Testis (tissue), 3 donors: ENCODE measurements around the gene MARK1. TPM values are rescaled to one million over a fixed set of nuclear protein-coding genes. Genes with fewer than 3 reads are reported as not detected.

Experiments
- DNase-seq: peaks from one replicate; pipeline ENCODE4 v3.0.0-alpha.2; 2019
- H3K27ac ChIP-seq, 2 donors: fragments of 200-600 bp; sonication (generic); one replicate each; pipeline ENCODE4 v1.5.1; 2019
- H3K27me3 ChIP-seq: fragments of 200-600 bp; sonication (generic); one replicate; pipeline ENCODE4 v1.5.1; 2019
- H3K36me3 ChIP-seq: fragments of 200-600 bp; sonication (generic); one replicate; pipeline ENCODE4 v1.5.1; 2017; ENCODE audit warnings: low read depth; ENCODE audit errors: missing control alignments
- H3K4me1 ChIP-seq: fragments of 200-600 bp; sonication (generic); one replicate; pipeline ENCODE4 v1.5.1; 2019
- H3K4me3 ChIP-seq, 2 donors: fragments of 200-600 bp; sonication (generic); one replicate each; pipeline ENCODE4 v1.5.1; 2017 to 2019
- H3K9me3 ChIP-seq: fragments of 200-600 bp; sonication (generic); one replicate; pipeline ENCODE4 v1.5.1; 2017
- CTCF ChIP-seq, 3 experiments: fragments of 450-650 bp in 2 of 3; fragments of 200-600 bp in 1 of 3; sonication (generic) in 1 of 3; IDR thresholded peaks; one replicate each; pipeline ENCODE4 v1.5.1; 2016 to 2019; ENCODE audit warnings: antibody characterized with exemption in 3 of 3, mild to moderate bottlenecking in 2 of 3, moderate library complexity in 1 of 3
- POLR2A ChIP-seq: fragments of 450-650 bp; IDR thresholded peaks from one replicate; pipeline ENCODE4 v1.6.1; 2017; ENCODE audit warnings: antibody characterized with exemption, mild to moderate bottlenecking, moderate library complexity
- WGBS, 2 donors: methylation state at CpG; one replicate each; pipeline ENCODE4 v1.1.5; 2018; 5-methylcytosine and 5-hydroxymethylcytosine counted together
- intact Hi-C: fragments of 100-400 bp; cut with DNase I; formaldehyde crosslinking; loops from one replicate; pipeline ENCODE4 v1.15.1; 2023; ENCODE audit warnings: low total_unique reads
- polyA plus RNA-seq: library from polyadenylated mRNA; stranded (reverse); fragments of 350-450 nt; fragmentation: Illumina TruSeq; extraction: RNeasy Lipid Tissue Mini Kit (QIAGEN cat#74804); gene quantifications from one replicate; pipeline ENCODE4 v1.2.3, GENCODE V29; 2014; ENCODE audit warnings: low read depth, low replicate concordance; ENCODE audit not compliant: insufficient read depth
- total RNA-seq, 2 donors: library from RNA; depleted of rRNA; stranded (reverse); fragments of >200 nt; gene quantifications; one replicate each; pipeline ENCODE4 v1.2.3, GENCODE V29; 2016

MARK1 gene
- total and polyA plus RNA-seq, 3 donors from 2014 or later, result 25.5 to 49.6 (median 31.2) TPM

GRCh38 chr1:220513834-220514233, 14.1 kb upstream of the MARK1 start:
- intact Hi-C loops, result no loop called here
- no peaks in the 10 kb centered on the region for H3K27me3 ChIP-seq
- TF ChIP-seq CTCF (IDR thresholded peaks at IDR 0.05) (no peak), POLR2A (no peak)
- 87 to 88% methylated on average over 4 of the region's 4 CpGs for WGBS, 2 donors
- H3K4me3 ChIP-seq, result no peak overlapping the region
- no peaks in the 10 kb centered on the region for H3K4me1 ChIP-seq
- DNase-seq, result no peak
- no peaks in the 10 kb centered on the region for H3K36me3 ChIP-seq
- no peaks in the 10 kb centered on the region for H3K9me3 ChIP-seq
- H3K27ac ChIP-seq, result no peak overlapping the region

GRCh38 chr1:220514256-220514655, 13.7 kb upstream of the MARK1 start:
- H3K27me3 ChIP-seq, result no peaks in the 10 kb centered on the region
- H3K36me3 ChIP-seq, result no peaks in the 10 kb centered on the region
- DNase-seq, result no peak
- H3K9me3 ChIP-seq, result no peaks in the 10 kb centered on the region
- intact Hi-C loops, result no loop called here
- WGBS, 2 donors, result 93 to 94% methylated on average over 2 of the region's 2 CpGs
- H3K4me3 ChIP-seq, result no peak overlapping the region
- TF ChIP-seq POLR2A (no peak), CTCF (IDR thresholded peaks at IDR 0.05) (no peak)
- no peaks in the 10 kb centered on the region for H3K4me1 ChIP-seq
- no peak overlapping the region for H3K27ac ChIP-seq

GRCh38 chr1:220516014-220516721, 11.8 kb upstream of the MARK1 start:
- TF ChIP-seq POLR2A, result no peak
- no peak for TF ChIP-seq CTCF (IDR thresholded peaks at IDR 0.05)
- Histone ChIP-seq H3K9me3 (no peaks in the 10 kb centered on the region), H3K27me3 (no peaks in the 10 kb centered on the region), H3K4me1 (no peaks in the 10 kb centered on the region), H3K27ac (no peak overlapping the region), H3K4me3 (no peak overlapping the region), H3K36me3 (no peaks in the 10 kb centered on the region)
- intact Hi-C loops, result no loop called here
- DNase-seq, result no peak
- 91 to 93% methylated on average over 6 of the region's 6 CpGs for WGBS, 2 donors

GRCh38 chr1:220516722-220517042, 11.3 kb upstream of the MARK1 start:
- no peaks in the 10 kb centered on the region for H3K27me3 ChIP-seq
- no peak overlapping the region for H3K4me3 ChIP-seq
- intact Hi-C loops, result no loop called here
- TF ChIP-seq POLR2A (no peak), CTCF (IDR thresholded peaks at IDR 0.05) (no peak)
- H3K9me3 ChIP-seq, result no peaks in the 10 kb centered on the region
- DNase-seq, result no peak
- no peak overlapping the region for H3K27ac ChIP-seq
- 88 to 93% methylated on average over 2 of the region's 2 CpGs for WGBS, 2 donors
- no peaks in the 10 kb centered on the region for H3K4me1 ChIP-seq
- no peaks in the 10 kb centered on the region for H3K36me3 ChIP-seq

GRCh38 chr1:220521778-220522177, 6.2 kb upstream of the MARK1 start:
- no peaks in the 10 kb centered on the region for H3K9me3 ChIP-seq
- no peak overlapping the region for H3K4me3 ChIP-seq
- peaks cover 4% of the 10 kb centered on the region for H3K4me1 ChIP-seq
- no peaks in the 10 kb centered on the region for H3K36me3 ChIP-seq
- intact Hi-C loops, result no loop called here
- no peaks in the 10 kb centered on the region for H3K27me3 ChIP-seq
- DNase-seq, result no peak
- TF ChIP-seq CTCF (IDR thresholded peaks at IDR 0.05), result no peak
- TF ChIP-seq POLR2A, result no peak
- 90 to 97% methylated on average over 1 of the region's 1 CpG for WGBS, 2 donors
- H3K27ac ChIP-seq, result no peak overlapping the region
